Measurements from ENCODE around the gene ZNF136.

Gene ZNF136
- 34.4 to 51.2 reads per million in 2 experiments for total RNA-seq

- peak; percentile 91 for DNase-seq (ENCODE audit: low read depth)
These were observed at the start of gene ZNF136 for GRCh38 chr19:12162882-12163806. ZNF136 (plus strand) TSS chr19:12163096; CDS start chr19:12163204, 108 bp downstream.

- no peak for DNase-seq (ENCODE audit: low read depth)
These were observed 49.8 kb upstream of the ZNF136 start for GRCh38 chr19:12113121-12113520.

- no peak for DNase-seq (ENCODE audit: low read depth)
These were observed 45.5 kb upstream of the ZNF136 start for GRCh38 chr19:12117201-12117970.

- no peak for DNase-seq (ENCODE audit: low read depth)
These were observed 36.2 kb upstream of the ZNF136 start for GRCh38 chr19:12126707-12127106.

GRCh38 chr19:12133069-12133468, 29.8 kb upstream of the ZNF136 start:
- no peak for DNase-seq (ENCODE audit: low read depth)

GRCh38 chr19:12137221-12137940, 25.5 kb upstream of the ZNF136 start:
- DNase-seq (ENCODE audit: low read depth) = peak; percentile 14

GRCh38 chr19:12139269-12139668, 23.6 kb upstream of the ZNF136 start:
- DNase-seq (ENCODE audit: low read depth) = no peak

- DNase-seq (ENCODE audit: low read depth) = peak; percentile 79
These were observed 22.9 kb upstream of the ZNF136 start, which contains the start of gene ZNF20 for GRCh38 chr19:12139885-12140544. ZNF20 (minus strand) TSS chr19:12140350; CDS start chr19:12140182, 168 bp downstream.

- DNase-seq (ENCODE audit: low read depth) = peak; percentile 80
These were observed 22.1 kb upstream of the ZNF136 start for GRCh38 chr19:12140545-12141404.

- no peak for DNase-seq (ENCODE audit: low read depth)
These were observed 21.5 kb upstream of the ZNF136 start for GRCh38 chr19:12141405-12141736.

- DNase-seq (ENCODE audit: low read depth) = no peak
These were observed 17.5 kb upstream of the ZNF136 start for GRCh38 chr19:12145348-12145747.

GRCh38 chr19:12155324-12155860, 7.5 kb upstream of the ZNF136 start:
- DNase-seq (ENCODE audit: low read depth) = no peak

- no peak for DNase-seq (ENCODE audit: low read depth)
These were observed 6.5 kb upstream of the ZNF136 start, which contains the start of gene ZNF625 for GRCh38 chr19:12156223-12157058. ZNF625 (minus strand) TSS chr19:12156734; CDS start chr19:12156558, 176 bp downstream.

GRCh38 chr19:12159773-12160414, 3.0 kb upstream of the ZNF136 start:
- no peak for DNase-seq (ENCODE audit: low read depth)

- DNase-seq (ENCODE audit: low read depth) = no peak
These were observed 399 bp upstream of the ZNF136 start for GRCh38 chr19:12162513-12162881.

GRCh38 chr19:12163826-12164225, 930 bp downstream of the ZNF136 start:
- DNase-seq (ENCODE audit: low read depth) = no peak

- DNase-seq (ENCODE audit: low read depth) = no peak
These were observed 3.7 kb downstream of the ZNF136 start for GRCh38 chr19:12166626-12167025.

GRCh38 chr19:12180377-12180776, 17.5 kb downstream of the ZNF136 start:
- DNase-seq (ENCODE audit: low read depth) = no peak

- DNase-seq (ENCODE audit: low read depth) = no peak
These were observed 24.7 kb downstream of the ZNF136 start for GRCh38 chr19:12187625-12188024.

Data from T follicular helper cell (primary cell).